Ovary (tissue), 9 donors: Measurements from ENCODE around the gene SERPINI1. TPM values are rescaled to one million over a fixed set of nuclear protein-coding genes. Genes with fewer than 3 reads are reported as not detected.

Experiments used
- DNase-seq, 5 donors: peaks; one replicate each; pipeline ENCODE4 v3.0.0-alpha.2; 2019 to 2020
- H3K27ac ChIP-seq, 2 donors: fragments of 200-600 bp; one replicate each; pipeline versions ENCODE4 v1.5.1 to v1.8.0; 2019 to 2022
- H3K27me3 ChIP-seq: fragments of 200-600 bp; one replicate; pipeline ENCODE4 v1.8.0; 2022
- H3K36me3 ChIP-seq: fragments of 200-600 bp; sonication (generic); one replicate; pipeline ENCODE4 v1.5.1; 2019
- H3K4me1 ChIP-seq: one replicate; pipeline ENCODE4 v1.8.1; 2013; ENCODE audit warnings: mild to moderate bottlenecking, moderate library complexity; ENCODE audit not compliant: insufficient read depth
- H3K4me3 ChIP-seq: fragments of 200-600 bp; sonication (generic); one replicate; pipeline ENCODE4 v1.5.1; 2017
- H3K9me3 ChIP-seq, 2 donors: fragments of 200-600 bp in 1 of 2; sonication (generic) in 1 of 2; one replicate each; pipeline versions ENCODE4 v1.5.1 to v1.8.1; 2013 to 2019; ENCODE audit warnings: mild to moderate bottlenecking in 1 of 2, moderate library complexity in 1 of 2
- EP300 ChIP-seq: sonication (generic); formaldehyde crosslinking; IDR thresholded peaks from one replicate; pipeline ENCODE4 v1.6.1; 2017; ENCODE audit warnings: antibody characterized with exemption
- POLR2A ChIP-seq: fragments of 450-650 bp; IDR thresholded peaks from one replicate; pipeline ENCODE4 v1.6.1; 2017; ENCODE audit warnings: antibody characterized with exemption, mild to moderate bottlenecking, moderate library complexity
- WGBS, 3 donors: extraction: QIAGEN DNeasy Blood & Tissue Kit in 1 of 3; methylation state at CpG; one replicate each; pipeline versions ENCODE4 v1.1.5 to v1.1.7; 2013 to 2017; 5-methylcytosine and 5-hydroxymethylcytosine counted together
- intact Hi-C, 4 donors: fragments of 100-400 bp; cut with DNase I; formaldehyde crosslinking; loops; one replicate each; pipeline versions ENCODE4 v1.11.0 to v1.15.1; 2022 to 2023
- polyA plus RNA-seq, 2 donors: library from polyadenylated mRNA; stranded (reverse); fragments of 200-250 nt in 1 of 2; fragments of 350-450 nt in 1 of 2; fragmentation: Illumina TruSeq in 1 of 2; extraction: RNeasy Lipid Tissue Mini Kit (QIAGEN cat#74804) in 1 of 2; gene quantifications; one replicate each; pipeline ENCODE4 v1.2.3, GENCODE V29; 2013 to 2014
- total RNA-seq, 7 donors: library from RNA; depleted of rRNA in 2 of 7; stranded (reverse); fragments of >200 nt in 2 of 7; fragmentation: NEBNext Ultra II Directional in 3 of 7; extraction: Animal tissue kit (Norgen Biotek cat#: 25700) in 3 of 7; gene quantifications; one replicate each; pipeline versions ENCODE4 v1.1.0 to v1.2.4, GENCODE V29; 2016 to 2023
- TF ChIP-seq, protein P1 (sequence below), 3 donors: fragments of 450-650 bp in 2 of 3; fragments of 200-600 bp in 1 of 3; IDR thresholded peaks; one replicate each; pipeline versions ENCODE4 v1.5.1 to v1.8.0; 2016 to 2022; ENCODE audit warnings: antibody characterized with exemption in 3 of 3, mild to moderate bottlenecking in 1 of 3
- donor health status: DM: no; HTN: no; CAD: no; lungs with moderate emphysema.
- donor health status: DM: no; HTN: no; CAD: no.
- donor health status: Bipolar disorder and iron deficiency.
- donor health status: DM: yes; HTN: yes; CAD: no.
- donor health status: DM: no; HTN: no; CAD: no.
- donor health status: DM: yes; HTN: yes; CAD: no.

Gene SERPINI1
- total and polyA plus RNA-seq, 9 donors, result 1.8 to 11.6 (median 5.0) TPM

DNA sequence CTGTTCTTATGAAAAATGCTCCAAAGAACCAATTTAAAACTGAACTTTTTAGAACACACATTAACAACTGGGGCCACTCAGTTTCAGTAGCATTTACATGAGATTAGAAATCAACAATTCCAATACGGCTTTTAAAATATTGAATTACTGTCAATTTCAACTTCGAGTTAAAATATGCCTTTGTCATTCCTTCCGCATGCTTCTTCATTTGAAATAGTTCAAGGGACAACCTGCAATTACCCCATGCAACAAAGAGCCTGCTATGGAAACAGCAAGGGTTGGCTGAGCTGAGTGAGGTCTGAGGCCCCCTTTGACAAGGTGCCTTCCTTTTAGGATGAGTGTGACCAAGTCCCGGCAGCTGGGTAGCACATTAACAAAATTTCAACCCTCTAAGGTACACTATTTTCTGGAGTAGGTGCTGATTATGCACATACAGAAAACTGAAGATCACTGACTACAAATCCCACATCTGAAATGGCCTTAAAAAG lies 12.5 kb upstream of the SERPINI1 start:
- intact Hi-C loops, result no loop called here
- H3K27ac ChIP-seq, result no peak overlapping the region
- no peak for DNase-seq
- H3K36me3 ChIP-seq, result no peaks in the 10 kb centered on the region
- no peak overlapping the region for H3K4me3 ChIP-seq
- TF ChIP-seq, protein P1, sequence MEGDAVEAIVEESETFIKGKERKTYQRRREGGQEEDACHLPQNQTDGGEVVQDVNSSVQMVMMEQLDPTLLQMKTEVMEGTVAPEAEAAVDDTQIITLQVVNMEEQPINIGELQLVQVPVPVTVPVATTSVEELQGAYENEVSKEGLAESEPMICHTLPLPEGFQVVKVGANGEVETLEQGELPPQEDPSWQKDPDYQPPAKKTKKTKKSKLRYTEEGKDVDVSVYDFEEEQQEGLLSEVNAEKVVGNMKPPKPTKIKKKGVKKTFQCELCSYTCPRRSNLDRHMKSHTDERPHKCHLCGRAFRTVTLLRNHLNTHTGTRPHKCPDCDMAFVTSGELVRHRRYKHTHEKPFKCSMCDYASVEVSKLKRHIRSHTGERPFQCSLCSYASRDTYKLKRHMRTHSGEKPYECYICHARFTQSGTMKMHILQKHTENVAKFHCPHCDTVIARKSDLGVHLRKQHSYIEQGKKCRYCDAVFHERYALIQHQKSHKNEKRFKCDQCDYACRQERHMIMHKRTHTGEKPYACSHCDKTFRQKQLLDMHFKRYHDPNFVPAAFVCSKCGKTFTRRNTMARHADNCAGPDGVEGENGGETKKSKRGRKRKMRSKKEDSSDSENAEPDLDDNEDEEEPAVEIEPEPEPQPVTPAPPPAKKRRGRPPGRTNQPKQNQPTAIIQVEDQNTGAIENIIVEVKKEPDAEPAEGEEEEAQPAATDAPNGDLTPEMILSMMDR (IDR thresholded peaks at IDR 0.05), result no peak
- TF ChIP-seq EP300, result no peak
- no peak for TF ChIP-seq POLR2A
- H3K9me3 ChIP-seq, result no peaks in the 10 kb centered on the region
- 95 to 97% (median 96%) methylated on average over 4 of the region's 4 CpGs for whole genome bisulfite sequencing, 3 donors
- H3K27me3 ChIP-seq, result no peaks in the 10 kb centered on the region
- no peaks in the 10 kb centered on the region for H3K4me1 ChIP-seq

DNA sequence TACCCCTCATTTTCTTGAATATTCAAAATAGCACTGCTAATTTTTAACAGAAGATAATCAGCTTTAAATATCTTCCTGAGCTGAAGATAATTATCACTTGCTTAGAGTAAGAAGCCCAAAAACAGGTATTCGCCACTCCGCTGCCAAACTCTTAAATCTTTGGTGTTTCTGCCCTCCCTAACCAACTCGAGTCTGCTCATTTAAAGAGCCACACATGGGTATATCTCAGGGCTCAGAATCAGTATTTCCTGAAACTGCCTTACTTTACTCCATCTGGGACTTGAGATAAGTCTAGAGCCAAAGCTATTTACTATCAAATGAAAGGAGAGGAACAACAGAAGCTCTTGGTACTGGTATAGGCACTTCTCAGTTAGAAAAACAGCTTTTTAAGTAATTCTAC lies 11.6 kb upstream of the SERPINI1 start:
- no peak for TF ChIP-seq EP300
- TF ChIP-seq POLR2A, result no peak
- TF ChIP-seq, protein P1 (IDR thresholded peaks at IDR 0.05), result no peak
- Histone ChIP-seq H3K4me1 (peaks cover 1% of the 10 kb centered on the region), H3K36me3 (no peaks in the 10 kb centered on the region), H3K27ac (no peak overlapping the region), H3K4me3 (no peak overlapping the region), H3K9me3 (no peaks in the 10 kb centered on the region), H3K27me3 (no peaks in the 10 kb centered on the region)
- intact Hi-C loops, result no loop called here
- 83 to 86% (median 85%) methylated on average over 3 of the region's 3 CpGs for WGBS, 3 donors
- no peak for DNase-seq

DNA sequence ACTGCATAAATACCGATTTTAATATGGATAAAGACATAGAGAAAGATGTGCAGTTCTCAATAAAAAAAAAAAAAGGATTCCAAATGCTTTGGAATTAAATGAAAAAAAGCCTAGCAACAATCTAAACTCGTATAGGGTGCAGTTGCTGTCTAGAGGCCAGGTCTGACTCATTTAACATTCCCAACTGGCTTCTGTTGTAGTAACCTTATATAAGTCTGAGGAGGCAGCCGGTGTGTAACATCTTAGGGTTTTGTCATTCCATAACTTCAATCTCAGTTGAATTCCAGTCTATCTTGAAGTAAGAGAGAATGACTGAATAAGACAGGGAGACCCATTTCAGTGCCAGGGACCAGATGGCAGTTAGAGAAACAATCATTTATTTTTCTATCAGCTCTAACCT lies 7.3 kb upstream of the SERPINI1 start:
- 66 to 71% (median 67%) methylated on average over 3 of the region's 3 CpGs for WGBS, 3 donors
- Histone ChIP-seq H3K4me3 (no peak overlapping the region), H3K27ac (no peak overlapping the region), H3K36me3 (no peaks in the 10 kb centered on the region), H3K4me1 (peaks cover 1% of the 10 kb centered on the region), H3K27me3 (no peaks in the 10 kb centered on the region), H3K9me3 (no peaks in the 10 kb centered on the region)
- intact Hi-C loops, result no loop called here
- no peak for TF ChIP-seq POLR2A
- TF ChIP-seq, protein P1 (IDR thresholded peaks at IDR 0.05), result no peak
- TF ChIP-seq EP300, result no peak
- no peak for DNase-seq

DNA sequence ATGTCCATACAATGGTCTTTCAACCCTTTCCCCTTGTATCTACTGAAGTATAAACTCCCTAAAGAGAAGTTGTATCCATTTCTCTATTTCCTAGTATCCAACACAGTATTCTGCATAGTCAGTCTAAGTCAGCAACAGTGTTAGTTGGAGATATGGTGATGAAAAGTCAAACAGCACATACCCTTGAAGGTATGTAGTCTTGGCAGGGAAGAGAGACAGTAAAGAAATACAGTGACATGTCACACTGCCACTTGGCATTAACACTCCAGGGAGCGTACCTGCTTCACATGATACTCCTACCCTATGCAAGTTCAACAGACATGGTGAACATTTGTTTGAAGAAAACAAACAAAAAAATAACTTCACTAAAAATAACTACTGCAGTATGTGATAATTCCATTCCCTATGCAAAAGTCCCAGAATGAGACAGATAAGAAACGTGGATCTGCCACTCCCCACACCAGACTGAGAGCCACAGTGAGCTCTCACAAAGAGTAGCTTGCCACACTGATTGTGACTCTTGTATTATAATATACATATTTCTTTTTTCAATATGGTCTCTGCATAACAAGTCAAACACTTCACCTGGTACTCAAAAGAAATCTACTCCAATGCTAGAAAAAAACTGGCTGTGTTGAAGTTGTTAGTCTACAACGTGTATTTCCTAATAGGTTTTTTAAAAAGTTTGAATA lies 6.7 kb upstream of the SERPINI1 start:
- WGBS, 3 donors, result 63 to 73% (median 67%) methylated on average over 3 of the region's 3 CpGs
- no peaks in the 10 kb centered on the region for H3K36me3 ChIP-seq
- TF ChIP-seq, protein P1 (IDR thresholded peaks at IDR 0.05), result no peak
- TF ChIP-seq EP300 (no peak), POLR2A (no peak)
- H3K9me3 ChIP-seq, result no peaks in the 10 kb centered on the region
- peaks cover 1% of the 10 kb centered on the region for H3K4me1 ChIP-seq
- H3K4me3 ChIP-seq, result no peak overlapping the region
- no peak overlapping the region for H3K27ac ChIP-seq
- no peaks in the 10 kb centered on the region for H3K27me3 ChIP-seq
- intact Hi-C loops, result no loop called here
- DNase-seq, result no peak
